HG03159 (cell line): ENCODE data around the gene GIMD1.
"Not testable (repeated sequence)": the region's sequence is repeated elsewhere in the genome, so short reads cannot be mapped to it uniquely, and the experiment has no call there.

Experiments
- ATAC-seq: cut with Tn5 transposase; IDR thresholded peaks from one replicate; pipeline ENCODE4 v1.9.1; 2021; ENCODE audit warnings: mild to moderate bottlenecking, moderate library complexity; ENCODE audit not compliant: unreplicated experiment

Gene GIMD1

DNA sequence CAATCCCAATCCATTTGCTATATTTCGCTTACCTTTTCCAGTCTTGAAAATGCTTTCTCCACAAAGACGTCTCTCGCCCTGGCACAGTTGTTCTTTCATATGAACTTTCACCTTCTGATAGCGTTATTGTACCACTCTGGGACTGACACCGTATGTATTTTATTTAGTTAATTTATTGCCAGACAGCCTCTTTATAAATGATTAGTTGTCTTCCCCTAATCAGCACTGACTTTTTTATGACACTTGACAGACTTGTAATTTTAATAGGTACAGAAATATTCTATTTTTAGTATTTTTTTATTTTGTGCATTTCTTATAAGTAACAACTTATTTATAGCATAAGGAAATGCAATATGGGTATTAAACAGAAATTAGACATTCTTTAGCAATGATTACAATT is at the start of gene GIMD1:
Gene GIMD1, minus strand, starts transcription at position 101 of the 400 bp plus-strand sequence. CDS start 1,343 bp downstream, outside the sequence.
- ATAC-seq: no peak

DNA sequence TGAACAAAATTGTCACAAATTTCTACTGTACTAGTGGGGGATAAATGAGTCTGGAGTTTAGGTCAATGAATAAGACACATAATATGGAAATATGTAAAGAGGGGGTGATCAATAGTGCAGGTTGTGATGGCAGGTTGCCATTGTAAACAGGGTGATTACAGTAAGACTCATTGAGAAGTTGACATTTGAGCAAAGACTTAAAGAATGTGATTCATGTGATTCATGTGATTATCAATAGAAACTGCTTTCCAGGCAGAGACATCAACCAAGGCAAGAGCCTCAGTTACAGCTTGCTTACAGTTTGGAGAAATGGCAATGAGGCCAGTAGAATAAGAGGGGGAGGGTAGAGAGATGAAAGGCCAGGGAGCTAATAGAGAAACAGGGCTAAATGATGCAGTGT is 45.8 kb upstream of the GIMD1 start:
- ATAC-seq: no peak

- no peak for ATAC-seq
Measured at GRCh38 chr4:106409901-106410889, 41.6 kb upstream of the GIMD1 start.

DNA sequence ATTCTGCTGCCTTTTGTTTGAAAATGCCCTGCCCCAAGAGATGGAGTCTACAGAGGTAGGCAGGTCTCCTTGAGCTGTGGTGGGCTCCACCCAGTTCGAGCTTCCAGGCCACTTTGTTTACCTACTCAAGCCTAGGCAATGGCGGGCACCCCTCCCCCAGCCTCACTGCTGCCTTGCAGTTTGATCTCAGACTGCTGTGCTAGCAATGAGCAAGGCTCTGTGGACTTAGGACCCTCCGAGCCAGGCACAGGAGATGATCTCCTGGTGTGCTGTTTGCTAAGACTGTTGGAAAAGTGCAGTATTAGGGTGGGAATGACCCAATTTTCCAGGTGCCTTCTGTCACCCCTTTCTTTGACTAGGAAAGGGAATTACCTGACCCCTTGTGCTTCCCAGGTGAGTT is 39.4 kb upstream of the GIMD1 start:
- not testable (repeated sequence) for ATAC-seq

DNA sequence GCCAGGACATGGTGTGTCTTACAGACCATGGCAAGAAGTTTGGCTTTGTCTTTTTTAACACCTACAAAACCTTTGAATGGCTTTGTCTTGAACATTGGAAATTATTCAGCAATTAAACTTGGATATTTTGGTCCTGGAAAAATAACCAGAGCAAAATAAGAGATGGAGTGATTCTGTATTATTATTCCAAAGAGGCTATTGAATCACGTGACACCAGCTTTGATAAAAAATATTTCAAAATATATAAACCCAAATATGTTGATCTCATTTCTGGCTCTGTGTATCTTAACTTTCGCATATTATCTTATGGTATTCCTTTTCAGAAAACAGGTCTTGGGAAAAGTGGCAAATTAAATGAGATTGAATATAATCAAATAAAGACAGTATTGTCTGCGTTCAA is 32.6 kb upstream of the GIMD1 start:
- ATAC-seq: no peak

DNA sequence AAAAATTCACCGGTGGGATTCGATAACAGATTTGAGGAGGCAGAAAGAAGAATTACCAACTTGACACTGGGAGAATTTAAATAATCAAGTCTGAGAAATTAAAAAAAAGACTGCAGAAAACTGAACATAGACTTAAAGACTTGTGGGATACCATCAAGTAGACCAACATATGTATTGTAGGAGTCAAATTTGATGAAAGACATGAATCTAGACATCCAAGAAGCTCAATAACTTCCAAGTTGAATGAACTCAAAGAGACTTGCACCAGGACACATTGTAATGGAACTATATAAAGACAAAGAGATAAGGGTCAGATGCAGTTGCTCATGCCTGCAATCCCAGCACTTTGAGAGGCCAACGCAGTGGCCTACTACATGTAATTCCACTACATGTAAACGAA is 30.3 kb upstream of the GIMD1 start:
- ATAC-seq: not testable (repeated sequence)

DNA sequence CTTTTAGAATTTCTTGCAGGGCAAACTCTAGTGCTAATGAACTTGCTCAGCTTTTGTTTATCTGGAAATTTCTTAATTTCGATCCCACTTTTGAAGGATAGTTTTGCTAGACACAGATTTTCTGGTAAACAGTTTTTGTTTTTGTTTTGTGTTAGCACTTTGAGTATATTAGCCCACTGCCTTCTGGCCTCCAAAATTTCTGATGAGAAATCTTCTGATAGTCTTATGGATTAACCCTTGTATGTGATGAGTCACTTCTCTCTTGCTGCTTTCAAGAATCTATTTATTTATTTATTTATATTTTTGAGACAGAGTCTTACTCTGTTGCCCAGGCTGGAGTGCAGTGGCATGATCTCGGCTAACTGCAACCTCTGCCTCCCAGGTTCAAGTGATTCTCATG is 27.0 kb upstream of the GIMD1 start:
- no peak for ATAC-seq

GRCh38 chr4:106385853-106386393 is 17.3 kb upstream of the GIMD1 start:
- ATAC-seq: no peak

DNA sequence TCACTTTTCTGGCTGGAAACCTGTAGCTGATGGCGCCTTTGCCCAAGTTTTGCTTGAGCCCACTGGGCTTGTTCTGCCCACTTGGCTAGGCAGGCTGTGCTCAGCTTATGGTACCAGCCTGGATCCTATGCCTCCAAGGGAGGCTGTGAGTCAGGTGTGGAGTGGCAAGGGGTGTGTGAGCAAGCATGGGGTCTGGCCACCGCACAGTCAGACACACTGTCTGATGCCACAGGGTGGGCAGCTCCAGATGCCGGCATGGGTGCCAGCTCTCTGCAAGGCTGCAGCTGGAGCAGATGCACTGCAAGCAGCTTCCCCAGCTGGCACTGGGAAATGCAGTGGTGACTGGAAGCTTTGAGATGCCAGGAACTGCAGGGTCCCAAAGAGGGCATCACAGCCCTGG is 16.3 kb upstream of the GIMD1 start:
- no peak for ATAC-seq

DNA sequence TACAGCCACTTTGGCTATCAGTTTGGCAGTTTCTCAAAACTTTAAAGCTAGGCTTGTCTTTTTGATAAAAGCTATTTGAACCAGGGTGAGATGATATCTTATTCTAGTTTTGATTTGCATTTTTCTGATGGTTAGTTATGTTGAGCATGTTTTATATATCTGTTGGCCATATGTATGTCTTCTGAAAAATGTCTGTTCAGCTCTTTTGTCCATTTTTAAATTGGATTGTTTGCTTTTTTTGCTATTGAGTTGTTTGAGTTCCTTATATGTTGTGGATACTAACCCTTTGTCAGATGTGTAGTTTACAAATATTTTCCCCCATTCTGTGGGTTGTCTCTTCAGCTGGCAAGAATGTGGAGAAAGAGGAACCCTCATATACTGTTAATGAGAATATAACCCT is 11.6 kb upstream of the GIMD1 start:
- ATAC-seq: no peak

GRCh38 chr4:106373026-106373425 is 4.4 kb upstream of the GIMD1 start:
- no peak for ATAC-seq

- no peak for ATAC-seq
Measured at GRCh38 chr4:106371161-106371560, 2.6 kb upstream of the GIMD1 start.

- no peak for ATAC-seq
Measured at GRCh38 chr4:106370214-106370613, 1.6 kb upstream of the GIMD1 start.

DNA sequence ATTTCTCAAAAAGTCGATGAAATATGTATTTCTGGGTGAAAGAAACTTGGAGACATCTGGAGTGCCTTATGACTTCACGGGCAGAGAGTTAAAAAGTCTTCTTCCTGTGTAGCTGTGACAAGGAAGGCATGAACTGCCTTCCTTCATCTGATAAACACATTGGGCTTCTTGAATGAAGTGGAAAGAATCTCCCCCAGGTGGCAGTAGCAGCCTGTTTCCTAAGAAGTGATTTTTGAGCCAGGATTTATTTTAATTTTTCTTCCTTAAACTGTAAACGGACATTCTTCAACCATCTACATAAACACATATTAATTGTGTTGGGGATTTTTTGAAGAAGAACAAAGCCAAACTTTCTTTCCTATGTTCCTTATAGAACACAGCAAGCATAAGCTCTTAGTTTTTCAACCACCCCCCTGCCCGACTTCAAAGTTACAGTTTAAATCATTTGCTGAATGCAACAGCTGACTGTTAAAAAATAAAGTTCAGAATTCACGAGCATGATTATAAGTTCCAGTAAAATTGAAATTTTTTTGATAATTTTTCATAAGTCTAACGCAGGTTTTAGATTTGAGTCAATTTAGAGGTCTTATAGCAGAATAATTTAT is 980 bp upstream of the GIMD1 start:
- peak; percentile 81 for ATAC-seq

- ATAC-seq: no peak
Measured at GRCh38 chr4:106367072-106367471, 1.5 kb downstream of the GIMD1 start.

DNA sequence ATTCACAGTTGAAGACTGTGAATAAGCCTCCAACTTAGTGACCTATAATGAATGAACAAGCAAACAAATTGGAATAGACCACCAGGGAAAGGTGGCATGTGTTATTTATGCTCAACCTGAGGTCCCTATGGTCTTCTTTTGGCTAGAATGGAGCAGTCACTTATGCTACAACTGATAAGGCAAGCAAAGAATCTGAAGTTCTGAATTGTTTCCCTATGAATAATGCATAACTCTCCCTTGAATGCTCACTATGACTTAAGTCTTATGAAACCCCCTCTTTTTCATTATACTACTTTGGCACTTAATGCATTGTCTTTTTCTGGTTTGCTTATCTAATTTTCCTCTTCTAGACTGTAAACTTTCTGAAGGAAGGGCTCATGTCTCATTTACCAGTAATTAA is 2.6 kb downstream of the GIMD1 start:
- ATAC-seq: no peak

DNA sequence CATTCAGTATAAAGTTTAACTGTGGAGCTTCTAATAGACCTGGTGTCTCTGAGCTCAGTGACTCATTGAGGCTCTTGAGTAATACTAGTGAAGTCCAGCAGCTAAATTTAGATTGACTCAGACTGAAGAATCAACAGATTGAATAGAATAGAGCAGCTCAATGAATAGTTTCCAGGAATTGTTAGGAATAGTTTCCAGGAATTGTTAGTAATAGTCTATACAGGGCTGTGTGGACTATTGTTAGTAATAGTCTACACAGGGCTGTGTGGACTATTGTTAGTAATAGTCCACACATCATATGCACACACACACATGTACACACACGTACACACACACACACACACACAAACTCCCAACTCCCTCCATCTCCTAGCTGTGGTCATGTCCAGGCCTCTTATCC is 3.0 kb downstream of the GIMD1 start:
- no peak for ATAC-seq

- no peak for ATAC-seq
Measured at GRCh38 chr4:106364282-106364681, 4.3 kb downstream of the GIMD1 start.

GRCh38 chr4:106362086-106362825 is 6.3 kb downstream of the GIMD1 start:
- no peak for ATAC-seq

DNA sequence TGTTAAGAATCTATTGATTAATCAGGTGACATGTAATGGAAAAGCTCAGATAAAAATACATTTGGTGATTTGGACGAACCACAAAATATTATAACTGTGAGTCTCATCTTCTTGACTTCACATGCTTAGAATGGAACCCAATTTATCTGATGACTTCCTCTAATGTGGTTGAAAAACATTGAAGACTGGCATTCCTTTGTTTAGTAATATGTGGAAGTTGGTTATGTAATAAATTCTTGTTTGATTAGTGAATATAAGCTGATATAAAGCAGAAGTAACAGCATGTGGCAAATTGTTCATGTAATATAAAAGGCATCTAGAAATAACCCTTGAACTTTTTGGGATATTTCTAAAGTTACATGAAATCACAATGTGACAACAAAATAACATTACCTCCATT is 9.7 kb downstream of the GIMD1 start:
- ATAC-seq: no peak

DNA sequence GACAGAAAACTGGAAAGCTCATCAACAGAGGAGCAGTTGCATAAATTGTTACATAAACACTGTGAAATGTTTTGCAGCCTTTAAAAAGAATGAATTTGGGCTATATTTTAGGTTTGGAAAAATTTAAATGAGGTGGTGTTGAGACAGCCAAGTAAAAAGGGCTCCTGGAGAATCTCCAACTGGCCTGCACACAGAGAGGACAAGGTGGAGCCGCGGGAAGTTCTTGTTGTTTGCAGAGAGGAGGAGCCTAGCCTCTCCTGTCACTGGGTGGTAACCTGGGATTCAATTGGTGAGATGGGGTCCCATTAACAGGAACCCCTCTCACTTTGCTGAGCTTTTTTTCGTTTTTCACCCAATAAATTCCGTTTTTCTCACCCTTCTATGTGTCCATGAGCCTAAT is 13.4 kb downstream of the GIMD1 start:
- no peak for ATAC-seq
